ENCODE results near the gene GNAL. TPM values are rescaled to one million over a fixed set of nuclear protein-coding genes. Genes with fewer than 3 reads are reported as not detected.

Gene GNAL
- total and polyA plus RNA-seq, 2 of the 4 experiments (the other 2 are of a cell fraction): 0.15 to 0.36 TPM

- ChIA-PET POLR2A (ENCODE audit: unreplicated experiment) (no interaction called here), CTCF (no interaction called here)
- no peak for DNase-seq
Observed at GRCh38 chr18:11880586-11881304, 191.7 kb downstream of the GNAL start.

More at GRCh38 chr18:11880586-11881304, 191.7 kb downstream of the GNAL start:
- Histone ChIP-seq H2AK5ac (ENCODE audit: low read depth, low read length) (no peak overlapping the region), H2BK15ac (ENCODE audit: low read depth, low read length) (no peak overlapping the region), H3K56ac (ENCODE audit: extremely low read depth, insufficient read depth, low read length) (no peak overlapping the region), H2BK120ac (ENCODE audit: low read depth, low read length) (no peak overlapping the region), H3K9ac (ENCODE audit: low read depth, low read length) (no peak overlapping the region), H3K4me2 (ENCODE audit: low read depth, low read length) (no peak overlapping the region), H3K9me3 (ENCODE audit: control insufficient read depth, insufficient read depth, low read length) (no peaks in the 10 kb centered on the region), H3K4me1 (ENCODE audit: control insufficient read depth, insufficient read depth, low read length) (no peaks in the 10 kb centered on the region), H2BK5ac (ENCODE audit: low read depth, low read length, poor library complexity, severe bottlenecking) (no peak overlapping the region), H3K18ac (ENCODE audit: low read depth, low read length) (no peak overlapping the region), H4K20me1 (ENCODE audit: insufficient read depth, low read length) (no peaks in the 10 kb centered on the region), H3K4ac (ENCODE audit: low read depth, low read length) (no peak overlapping the region), H3K79me1 (ENCODE audit: low read depth in 1 of 2, low read length in 2 of 2) (no peaks in the 10 kb centered on the region), H3K36me3 (ENCODE audit: control insufficient read depth, insufficient read depth, low read length) (peaks cover 13% of the 10 kb centered on the region), H3K14ac (replicated peaks; ENCODE audit: low read depth, low read length) (no peak overlapping the region), H3K27me3 (ENCODE audit: control insufficient read depth, insufficient read depth, low read length) (no peaks in the 10 kb centered on the region), H3K23ac (ENCODE audit: low read depth, low read length) (no peak overlapping the region), H3K4me3 (ENCODE audit: insufficient read depth, low read depth, low read length) (no peak overlapping the region), H4K91ac (ENCODE audit: insufficient read depth, low read depth, low read length) (no peak overlapping the region), H3K9me1 (ENCODE audit: insufficient read depth, low read length) (peaks cover 7% of the 10 kb centered on the region; the same call in 1 of the 2 replicates), H2BK20ac (ENCODE audit: low read depth, low read length) (no peak overlapping the region), H2AK9ac (replicated peaks; ENCODE audit: low read depth, low read length, poor library complexity) (no peak overlapping the region), H4K5ac (ENCODE audit: low read depth, low read length) (no peak overlapping the region), H3K27ac (ENCODE audit: insufficient read depth, low read length) (no peak overlapping the region), H2AFZ (replicated peaks; ENCODE audit: low read length, poor library complexity) (peak overlapping the region; percentile 64), H4K8ac (ENCODE audit: low read depth in 2 of 2, low read length in 2 of 2) (no peak overlapping the region)
- TF ChIP-seq MXI1 (IDR thresholded peaks at IDR 0.05; ENCODE audit: borderline replicate concordance, low read depth, low read length): no peak
- no peak for TF ChIP-seq MAFK (IDR thresholded peaks at IDR 0.05; ENCODE audit: low read depth, low read length)
- TF ChIP-seq FOS (IDR thresholded peaks at IDR 0.05; ENCODE audit: low read depth, low read length): no peak
- TF ChIP-seq RFX5 (IDR thresholded peaks at IDR 0.05; ENCODE audit: low read depth, low read length): no peak
- no peak for TF ChIP-seq CHD1 (IDR thresholded peaks at IDR 0.05; ENCODE audit: low read depth, low read length)
- no peak for TF ChIP-seq BHLHE40 (IDR thresholded peaks at IDR 0.05; ENCODE audit: low read depth, low read length)
- no peak for TF ChIP-seq RCOR1 (IDR thresholded peaks at IDR 0.05; ENCODE audit: insufficient replicate concordance, low read length)
- no peak for TF ChIP-seq SMC3 (IDR thresholded peaks at IDR 0.05; ENCODE audit: low read depth, low read length)
- TF ChIP-seq CEBPB (IDR thresholded peaks at IDR 0.05; ENCODE audit: low read depth, low read length): no peak
- TF ChIP-seq USF2 (IDR thresholded peaks at IDR 0.05; ENCODE audit: low read depth, low read length): no peak
- TF ChIP-seq RAD21 (IDR thresholded peaks at IDR 0.05; ENCODE audit: low read length): no peak
- no peak for TF ChIP-seq POLR2A (IDR thresholded peaks at IDR 0.05; ENCODE audit: low read depth, low read length)
- TF ChIP-seq ELK1 (IDR thresholded peaks at IDR 0.05; ENCODE audit: borderline replicate concordance, low read depth, low read length): no peak
- TF ChIP-seq NFE2L2 (IDR thresholded peaks at IDR 0.05; ENCODE audit: low read depth, low read length): no peak
- no peak for TF ChIP-seq MAZ (IDR thresholded peaks at IDR 0.05; ENCODE audit: borderline replicate concordance, low read depth, low read length)
- no peak for TF ChIP-seq CTCF (conservative IDR thresholded peaks at IDR 0.05; ENCODE audit: low read depth, low read length)
- dilution Hi-C loops (cut with HindIII; ENCODE audit: low sequenced_read_pairs, unreplicated experiment): no loop called here
- no TSS peak for BruUV-seq (replicated peaks)
- no peak for ATAC-seq (ENCODE audit: low read depth)
- intact Hi-C loops (cut with micrococcal nuclease): no loop called here
- 95% methylated on average over 9 of the region's 30 CpGs; no CpG with 5 or more reads in 1 of the 2 experiments for WGBS, 2 experiments (ENCODE audit: extremely low coverage in 2 of 2, insufficient read length in 1 of 2)
- in situ Hi-C loops (cut with MboI; ENCODE audit: low sequenced_read_pairs): no loop called here
